Lower leg skin (tissue), 4 donors: ENCODE data around the gene TPRN. TPM values are rescaled to one million over a fixed set of nuclear protein-coding genes. Genes with fewer than 3 reads are reported as not detected.

Source experiments
- DNase-seq, 2 donors: peaks; one replicate each; pipeline ENCODE4 v3.0.0-alpha.2; 2019; ENCODE audit warnings: low spot score in 2 of 2
- H3K4me3 ChIP-seq: fragments of 200-600 bp; sonication (generic); 2 replicates; pipeline ENCODE4 v1.5.1; 2017; ENCODE audit warnings: mild to moderate bottlenecking, low read depth; ENCODE audit not compliant: poor library complexity, severe bottlenecking
- CTCF ChIP-seq, 3 donors: fragments of 450-650 bp; IDR thresholded peaks; one replicate each; pipeline ENCODE4 v1.5.1; 2016; ENCODE audit warnings: antibody characterized with exemption in 3 of 3, mild to moderate bottlenecking in 3 of 3, moderate library complexity in 2 of 3
- POLR2A ChIP-seq, 2 donors: fragments of 450-650 bp; IDR thresholded peaks; one replicate each; pipeline ENCODE4 v1.6.1; 2016 to 2017; ENCODE audit warnings: antibody characterized with exemption in 2 of 2, mild to moderate bottlenecking in 1 of 2, moderate library complexity in 1 of 2
- WGBS, 2 donors: methylation state at CpG; one replicate each; pipeline ENCODE4 v1.1.5; 2018; 5-methylcytosine and 5-hydroxymethylcytosine counted together
- intact Hi-C: fragments of 100-400 bp; cut with DNase I; formaldehyde crosslinking; loops from one replicate; pipeline ENCODE4 v1.15.0; 2023; ENCODE audit warnings: low total_unique reads
- total RNA-seq, 4 donors: library from RNA; depleted of rRNA; stranded (reverse); fragments of >200 nt; gene quantifications; one replicate each; pipeline ENCODE4 v1.1.0, GENCODE V29; 2016

TPRN gene
- total RNA-seq, 4 donors from 2014 or later: 27.6 to 34.2 (median 29.1) TPM

- intact Hi-C loops: no loop called here
- no peak for TF ChIP-seq CTCF (IDR thresholded peaks at IDR 0.05)
- TF ChIP-seq POLR2A (IDR thresholded peaks at IDR 0.05): no peak
- DNase-seq: no peak
- 78 to 82% methylated on average over 32 of the region's 32 CpGs for WGBS, 2 donors
- no peak overlapping the region for H3K4me3 ChIP-seq
Observed at GRCh38 chr9:137165250-137165836, 35.2 kb downstream of the TPRN start.

GRCh38 chr9:137164370-137165249 is 35.9 kb downstream of the TPRN start:
- H3K4me3 ChIP-seq: no peak overlapping the region
- 65 to 66% methylated on average over 30 to 32 of the region's 34 CpGs for WGBS, 2 donors
- TF ChIP-seq POLR2A (IDR thresholded peaks at IDR 0.05): no peak
- no peak for TF ChIP-seq CTCF (IDR thresholded peaks at IDR 0.05)
- intact Hi-C loops: no loop called here
- DNase-seq: no peak

- intact Hi-C loops: no loop called here
- TF ChIP-seq CTCF (IDR thresholded peaks at IDR 0.05) (no peak), POLR2A (IDR thresholded peaks at IDR 0.05) (no peak)
- H3K4me3 ChIP-seq: no peak overlapping the region
- DNase-seq: no peak
- 88 to 89% methylated on average over 13 of the region's 22 CpGs for WGBS, 2 donors
Observed at GRCh38 chr9:137163805-137164204, 36.7 kb downstream of the TPRN start.

- intact Hi-C loops: no loop called here
- DNase-seq: no peak
- TF ChIP-seq POLR2A (IDR thresholded peaks at IDR 0.05) (no peak), CTCF (IDR thresholded peaks at IDR 0.05) (no peak)
- no peak overlapping the region for H3K4me3 ChIP-seq
- 27 to 31% methylated on average over 22 to 26 of the region's 26 CpGs for WGBS, 2 donors
Observed at GRCh38 chr9:137163365-137163715, 37.2 kb downstream of the TPRN start.

- no peak overlapping the region for H3K4me3 ChIP-seq
- DNase-seq: no peak
- 6 to 11% methylated on average over 12 to 66 of the region's 74 CpGs for WGBS, 2 donors
- intact Hi-C loops: no loop called here
- TF ChIP-seq CTCF (IDR thresholded peaks at IDR 0.05) (no peak), POLR2A (IDR thresholded peaks at IDR 0.05) (no peak)
Observed at GRCh38 chr9:137162505-137163364, 37.8 kb downstream of the TPRN start.
